Activated CD4-positive, CD25-positive, alpha-beta regulatory T cell treated with anti-CD3 and anti-CD28 coated beads, Interleukin-2, amount 50 U/mL, for 24 hours (primary cell): ENCODE data around the gene MALAT1.
"Not testable (repeated sequence)": the region's sequence is repeated elsewhere in the genome, so short reads cannot be mapped to it uniquely, and the experiment has no call there.

Experiments
- ATAC-seq, 2 donors: fragments of 150-1000 bp; cut with Tn5 transposase; one replicate each; pipeline ENCODE4 v1.10.0; 2021; ENCODE audit warnings: mild to moderate bottlenecking in 1 of 2, moderate library complexity in 1 of 2

The MALAT1 gene

GRCh38 chr11:65498727-65498976 lies 193 bp upstream of the MALAT1 start:
- no peak for ATAC-seq

GRCh38 chr11:65499713-65500386 lies 1.0 kb downstream of the MALAT1 start:
- no peak for ATAC-seq

GRCh38 chr11:65500387-65501185 lies 1.7 kb downstream of the MALAT1 start:
- no peak for ATAC-seq

- no peak for ATAC-seq
Measured at GRCh38 chr11:65501186-65501471, 2.3 kb downstream of the MALAT1 start.

GRCh38 chr11:65501472-65502273 lies 2.8 kb downstream of the MALAT1 start:
- no peak for ATAC-seq

GRCh38 chr11:65502274-65502554 lies 3.4 kb downstream of the MALAT1 start:
- no peak for ATAC-seq

- no peak for ATAC-seq
Measured at GRCh38 chr11:65502555-65503367, 3.9 kb downstream of the MALAT1 start.

GRCh38 chr11:65503368-65503948 lies 4.6 kb downstream of the MALAT1 start:
- no peak for ATAC-seq

- no peak for ATAC-seq
Measured at GRCh38 chr11:65503949-65504673, 5.3 kb downstream of the MALAT1 start.

GRCh38 chr11:65504674-65505465 lies 6.0 kb downstream of the MALAT1 start:
- ATAC-seq, result no peak

GRCh38 chr11:65505466-65506289 lies 6.8 kb downstream of the MALAT1 start:
- no peak for ATAC-seq

GRCh38 chr11:65506290-65506771 lies 7.5 kb downstream of the MALAT1 start:
- ATAC-seq, result no peak

- ATAC-seq, result peak; percentile 3 to 27
Measured at GRCh38 chr11:65506772-65507505, 8.1 kb downstream of the MALAT1 start.

- ATAC-seq, result not testable (repeated sequence)
Measured at GRCh38 chr11:65512311-65512710, 13.5 kb downstream of the MALAT1 start.

- no peak for ATAC-seq
Measured at GRCh38 chr11:65516135-65516968, 17.5 kb downstream of the MALAT1 start.

GRCh38 chr11:65518941-65519549 lies 20.2 kb downstream of the MALAT1 start:
- ATAC-seq, result not testable (repeated sequence)

- not testable (repeated sequence) for ATAC-seq
Measured at GRCh38 chr11:65521777-65522521, 23.1 kb downstream of the MALAT1 start.
